CD8-positive, alpha-beta memory T cell (primary cell): ENCODE measurements around the gene DCPS. TPM values are rescaled to one million over a fixed set of nuclear protein-coding genes. Genes with fewer than 3 reads are reported as not detected.
"Not testable (repeated sequence)": the region's sequence is repeated elsewhere in the genome, so short reads cannot be mapped to it uniquely, and the experiment has no call there.

ENCODE experiments used
- CTCF ChIA-PET: fragments of 350-600 bp; sonication (Branson Sonifier 250); formaldehyde crosslinking; loops from one replicate; lab custom pipeline; 2021; ENCODE audit warnings: antibody characterized with exemption; lab: Charles Lee
- POLR2A ChIA-PET: fragments of 350-600 bp; sonication (Branson Sonifier 250); formaldehyde crosslinking; loops from one replicate; lab custom pipeline; 2021; ENCODE audit warnings: antibody characterized with exemption; lab: Charles Lee
- DNase-seq, 5 donors: peaks; one replicate each; pipeline versions ENCODE4 v3.0.0 to v3.0.0-alpha.2; 2020 to 2022; ENCODE audit warnings: mixed read lengths in 1 of 5
- H3K27ac ChIP-seq: one replicate; pipeline ENCODE4 v1.7.0; 2013; ENCODE audit warnings: low read depth, mild to moderate bottlenecking, low read length, moderate library complexity
- H3K27me3 ChIP-seq: 2 replicates; pipeline ENCODE4 v1.7.0; 2013; ENCODE audit warnings: low read length, mild to moderate bottlenecking; ENCODE audit not compliant: insufficient read depth, poor library complexity, severe bottlenecking
- H3K36me3 ChIP-seq: 2 replicates; pipeline ENCODE4 v1.7.0; 2013; ENCODE audit warnings: mild to moderate bottlenecking, low read length, moderate library complexity; ENCODE audit not compliant: insufficient read depth
- H3K4me1 ChIP-seq: 2 replicates; pipeline ENCODE4 v1.7.0; 2013; ENCODE audit warnings: mild to moderate bottlenecking, low read length, moderate library complexity; ENCODE audit not compliant: insufficient read depth
- H3K4me3 ChIP-seq: 2 replicates; pipeline ENCODE4 v1.7.0; 2013; ENCODE audit warnings: mild to moderate bottlenecking, low read length
- H3K9me3 ChIP-seq: 2 replicates; pipeline ENCODE4 v1.7.0; 2013; ENCODE audit warnings: mild to moderate bottlenecking, low read length
- H3K27ac Mint-ChIP-seq, 8 donors: one replicate each; pipeline ENCODE4 v1.8.0; 2020 to 2021; ENCODE audit warnings: mixed read lengths in 8 of 8, mild to moderate bottlenecking in 6 of 8, inconsistent platforms in 3 of 8, moderate library complexity in 3 of 8
- H3K27me3 Mint-ChIP-seq, 2 donors: one replicate each; pipeline ENCODE4 v1.8.0; 2020 to 2021; ENCODE audit warnings: mixed read lengths in 2 of 2, mild to moderate bottlenecking in 1 of 2, moderate library complexity in 1 of 2
- H3K36me3 Mint-ChIP-seq, 3 donors: one replicate each; pipeline ENCODE4 v1.8.0; 2020 to 2021; ENCODE audit warnings: mixed read lengths in 3 of 3, inconsistent platforms in 1 of 3, mild to moderate bottlenecking in 1 of 3
- H3K4me1 Mint-ChIP-seq, 3 donors: one replicate each; pipeline ENCODE4 v1.8.0; 2020 to 2021; ENCODE audit warnings: mixed read lengths in 3 of 3, inconsistent platforms in 1 of 3, mild to moderate bottlenecking in 1 of 3
- H3K4me3 Mint-ChIP-seq, 7 donors: one replicate each; pipeline ENCODE4 v1.8.0; 2020 to 2021; ENCODE audit warnings: mixed read lengths in 7 of 7, mild to moderate bottlenecking in 6 of 7, moderate library complexity in 4 of 7, inconsistent platforms in 2 of 7
- H3K9me3 Mint-ChIP-seq, 5 donors: one replicate each; pipeline ENCODE4 v1.8.0; 2020 to 2022; ENCODE audit warnings: mixed read lengths in 5 of 5, mild to moderate bottlenecking in 3 of 5, moderate library complexity in 2 of 5, inconsistent platforms in 1 of 5
- polyA plus RNA-seq: library from polyadenylated mRNA; unstranded; fragments of 300-500 nt; fragmentation: Illumina TruSeq; gene quantifications from one replicate; pipeline ENCODE4 v1.2.3, GENCODE V29; 2021
- total RNA-seq, 2 experiments: library from RNA; stranded (reverse); gene quantifications; one replicate each; pipeline ENCODE4 v1.2.3, GENCODE V29; 2021

DCPS gene
- total and polyA plus RNA-seq, 3 experiments from 2014 or later, result 40.0 to 59.6 (median 42.4) TPM

DNA sequence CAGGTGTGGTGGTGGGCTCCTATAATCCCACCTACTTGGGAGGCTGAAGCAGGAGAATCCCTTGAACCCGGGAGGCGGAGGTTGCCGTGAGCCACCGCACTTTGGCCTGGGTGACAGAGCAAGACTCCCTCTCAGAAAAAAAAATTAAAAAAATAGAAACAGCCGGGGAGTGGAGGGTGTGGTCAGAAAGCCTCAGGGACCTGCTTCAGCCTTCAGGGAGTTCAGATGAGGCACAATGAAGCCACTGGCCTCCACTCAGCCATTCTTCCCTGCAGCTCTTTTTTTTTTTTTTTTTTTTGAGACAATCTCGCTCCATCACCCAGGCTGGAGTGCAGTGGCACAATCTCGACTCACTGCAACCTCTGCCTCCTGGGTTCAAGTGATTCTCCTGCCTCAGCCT is 43.1 kb downstream of the DCPS start:
- not testable (repeated sequence) for H3K4me3 Mint-ChIP-seq, H3K4me3 ChIP-seq, H3K9me3 Mint-ChIP-seq, H3K27ac Mint-ChIP-seq, DNase-seq, H3K9me3 ChIP-seq, H3K27me3 ChIP-seq, H3K36me3 ChIP-seq, H3K27me3 Mint-ChIP-seq, H3K4me1 ChIP-seq
- Mint-ChIP-seq H3K36me3 (peaks cover 0 to 62% (median 2%) of the 10 kb centered on the region in 3 donors), H3K4me1 (peaks cover 0 to 12% (median 4%) of the 10 kb centered on the region in 3 donors)
- CTCF ChIA-PET, result interaction anchor here (1.6 kb wide), 1 partner anchor 34 kb away, joined by 3 read pairs; no protein-coding TSS in a partner anchor
- POLR2A ChIA-PET, result interaction anchor here (0.6 kb wide), 1 partner anchor 80 kb away, joined by 4 read pairs; no protein-coding TSS in a partner anchor
- peak overlapping the region; percentile 69 for H3K27ac ChIP-seq

DNA sequence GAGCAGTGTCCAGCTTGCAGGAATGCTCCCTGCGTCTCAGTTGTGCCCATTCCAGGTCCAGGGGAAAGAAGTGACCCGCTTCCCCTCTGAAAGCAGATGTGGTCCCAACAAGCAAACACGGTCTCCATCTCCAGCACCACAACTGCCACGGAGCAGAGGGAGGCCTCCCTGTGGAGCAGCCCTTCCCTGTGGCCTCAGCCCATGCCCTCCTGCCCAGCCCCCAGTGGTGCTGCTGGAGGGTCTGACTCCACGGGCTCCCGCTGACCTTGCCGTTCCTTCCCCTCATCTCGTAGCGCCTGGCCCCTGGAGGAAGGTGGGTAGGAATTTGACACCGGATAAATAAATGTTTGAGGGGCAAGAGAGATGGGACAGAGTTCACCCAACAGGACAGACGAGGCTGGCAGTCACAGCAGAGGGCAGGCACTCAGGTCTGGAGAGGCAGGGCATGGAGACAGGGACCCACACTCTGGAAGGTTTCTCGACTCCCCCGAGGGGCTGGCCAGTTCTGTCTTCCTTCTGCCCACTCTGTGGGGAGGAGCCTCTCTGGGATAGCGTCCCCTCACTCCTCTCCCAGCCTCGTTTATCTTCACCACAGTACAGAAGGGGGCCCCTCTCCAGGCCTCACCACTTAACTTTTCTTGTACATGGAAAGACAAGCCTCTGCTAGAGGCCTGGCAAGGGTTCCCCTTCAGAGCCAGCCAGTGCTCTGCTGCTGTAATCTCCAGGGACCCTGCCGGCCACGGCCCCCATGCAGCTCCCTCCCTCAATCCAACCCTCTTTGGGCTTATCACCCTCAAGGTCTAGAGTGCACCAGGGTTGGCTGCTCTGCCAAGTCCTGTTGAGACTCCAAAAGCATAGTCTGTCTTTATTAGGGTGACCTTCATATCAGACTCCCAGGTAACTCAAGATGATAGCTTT is 44.1 kb downstream of the DCPS start:
- Histone ChIP-seq H3K4me1 (peaks cover 1% of the 10 kb centered on the region), H3K36me3 (peaks cover 5% of the 10 kb centered on the region), H3K27ac (peak overlapping the region; percentile 69), H3K9me3 (no peaks in the 10 kb centered on the region), H3K27me3 (no peaks in the 10 kb centered on the region), H3K4me3 (no peak overlapping the region)
- no peaks in the 10 kb centered on the region for H3K9me3 Mint-ChIP-seq
- H3K36me3 Mint-ChIP-seq, result peaks cover 0 to 53% (median 0%) of the 10 kb centered on the region in 3 donors
- no peak for DNase-seq
- no peak overlapping the region for H3K4me3 Mint-ChIP-seq
- H3K27me3 Mint-ChIP-seq, result no peaks in the 10 kb centered on the region
- CTCF ChIA-PET, result interaction anchor here (2.0 kb wide), 1 partner anchor 9 kb away, joined by 4 read pairs; no protein-coding TSS in a partner anchor
- POLR2A ChIA-PET, result no interaction called here
- peak overlapping the region in 6 of 8 donors; percentile 2 to 87 (median 46) for H3K27ac Mint-ChIP-seq
- H3K4me1 Mint-ChIP-seq, result peaks cover 8 to 18% (median 12%) of the 10 kb centered on the region in 3 donors

DNA sequence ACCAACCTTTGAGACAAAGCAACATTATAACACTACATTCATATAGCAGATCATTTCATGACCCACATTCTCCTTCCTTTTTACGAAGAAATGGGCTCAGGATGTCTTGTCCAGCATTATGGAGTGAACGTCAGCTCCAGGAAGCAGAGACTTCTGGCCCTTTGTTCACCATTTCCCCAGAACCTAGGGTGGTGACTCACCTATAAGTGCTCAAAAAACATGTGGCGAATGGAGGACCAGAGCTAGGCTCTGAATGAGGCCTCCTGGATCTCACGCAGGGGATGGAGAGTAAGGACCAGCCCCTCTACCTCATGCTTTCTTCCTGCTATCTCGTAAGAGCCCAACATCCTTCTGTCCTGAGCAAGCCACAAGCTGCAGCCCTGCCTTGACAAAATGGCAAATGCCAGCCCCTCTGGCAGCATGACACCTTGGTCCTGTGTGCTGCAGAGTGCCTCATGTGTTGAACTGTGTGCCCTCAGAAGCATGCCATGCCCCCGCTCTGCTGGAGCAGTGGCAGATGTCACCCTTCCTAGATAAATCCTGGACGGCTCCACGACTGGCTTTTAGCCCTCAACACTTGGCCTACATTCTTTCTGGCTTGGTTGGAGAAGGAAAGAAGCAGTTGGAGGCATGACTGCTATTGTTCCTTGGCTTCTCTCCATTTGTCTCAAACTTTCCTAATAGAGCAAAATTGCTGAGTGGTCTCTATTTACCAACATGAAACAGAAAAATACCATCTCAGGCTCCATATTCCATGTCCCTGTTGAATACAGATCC is 45.1 kb downstream of the DCPS start:
- DNase-seq, result no peak
- Mint-ChIP-seq H3K27ac (peak overlapping the region in 5 of 8 donors; percentile 45 to 87 (median 78)), H3K27me3 (peaks cover 0 to 2% of the 10 kb centered on the region in 2 donors), H3K4me1 (peaks cover 18 to 28% (median 18%) of the 10 kb centered on the region in 3 donors), H3K9me3 (no peaks in the 10 kb centered on the region), H3K36me3 (peaks cover 0 to 43% (median 0%) of the 10 kb centered on the region in 3 donors), H3K4me3 (no peak overlapping the region)
- ChIA-PET CTCF (interaction anchor here (2.0 kb wide), 1 partner anchor 8 kb away, joined by 4 read pairs; no protein-coding TSS in a partner anchor), POLR2A (interaction anchor here (0.6 kb wide), 1 partner anchor 33 kb away, joined by 3 read pairs; no protein-coding TSS in a partner anchor)
- Histone ChIP-seq H3K4me1 (peaks cover 7% of the 10 kb centered on the region), H3K9me3 (no peaks in the 10 kb centered on the region), H3K36me3 (no peaks in the 10 kb centered on the region), H3K27ac (no peak overlapping the region), H3K4me3 (no peak overlapping the region), H3K27me3 (no peaks in the 10 kb centered on the region)

DNA sequence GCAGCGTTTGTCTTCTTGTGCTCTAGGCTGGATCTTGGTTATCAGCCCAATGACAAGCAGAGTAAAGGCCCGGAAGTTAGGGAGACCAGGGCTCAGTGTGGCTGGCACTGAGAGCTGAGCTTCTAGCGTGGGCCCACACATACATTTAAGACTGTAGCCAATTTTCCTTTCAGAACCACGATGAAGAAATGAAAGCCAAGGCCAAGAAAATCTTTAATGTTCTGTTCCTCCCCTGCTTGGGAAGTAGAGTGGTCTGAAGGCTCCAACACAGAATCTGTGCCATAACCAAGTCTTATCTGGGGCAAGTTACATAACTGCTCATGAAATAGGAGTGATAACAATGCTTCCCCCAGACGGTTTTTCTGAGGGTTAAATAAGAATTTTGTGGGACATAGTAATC is 47.0 kb downstream of the DCPS start:
- peaks cover 0 to 2% of the 10 kb centered on the region in 2 donors for H3K27me3 Mint-ChIP-seq
- Histone ChIP-seq H3K9me3 (no peaks in the 10 kb centered on the region), H3K36me3 (no peaks in the 10 kb centered on the region), H3K4me1 (peaks cover 15% of the 10 kb centered on the region), H3K4me3 (no peak overlapping the region), H3K27ac (no peak overlapping the region), H3K27me3 (no peaks in the 10 kb centered on the region)
- H3K27ac Mint-ChIP-seq, result peak overlapping the region in 5 of 8 donors; percentile 28 to 78 (median 39)
- H3K36me3 Mint-ChIP-seq, result peaks cover 0 to 26% (median 0%) of the 10 kb centered on the region in 3 donors
- H3K4me1 Mint-ChIP-seq, result peaks cover 26 to 39% (median 28%) of the 10 kb centered on the region in 3 donors
- CTCF ChIA-PET, result no interaction called here
- H3K9me3 Mint-ChIP-seq, result no peaks in the 10 kb centered on the region
- POLR2A ChIA-PET, result no interaction called here
- no peak for DNase-seq
- H3K4me3 Mint-ChIP-seq, result peak overlapping the region in 1 of 7 donors; percentile 27

DNA sequence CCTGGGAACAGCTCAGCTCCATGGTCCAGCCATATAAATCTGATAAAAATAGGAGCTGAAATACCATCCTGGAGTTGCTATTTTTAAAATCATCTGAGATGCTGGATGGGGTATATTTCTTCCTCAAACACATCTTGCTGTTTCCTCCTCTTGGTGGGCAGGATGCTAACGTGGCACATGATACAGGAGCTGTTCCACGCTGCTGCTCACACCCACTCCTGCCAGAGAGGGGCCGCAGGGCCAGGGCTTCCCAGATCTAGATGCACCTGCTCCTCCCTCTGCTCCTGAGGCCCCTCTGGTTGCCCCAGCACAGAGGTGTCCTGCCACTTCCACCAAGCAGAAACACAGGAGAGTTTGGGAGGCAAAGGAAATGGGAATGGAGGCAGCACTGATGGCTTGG is 48.3 kb downstream of the DCPS start:
- Mint-ChIP-seq H3K4me3 (no peak overlapping the region), H3K27ac (peak overlapping the region in 2 of 8 donors; percentile 17 to 43), H3K4me1 (peaks cover 30 to 50% (median 31%) of the 10 kb centered on the region in 3 donors), H3K9me3 (no peaks in the 10 kb centered on the region), H3K36me3 (peaks cover 0 to 17% (median 0%) of the 10 kb centered on the region in 3 donors), H3K27me3 (peaks cover 0 to 2% of the 10 kb centered on the region in 2 donors)
- peak in 1 of 5 donors; percentile 24 for DNase-seq
- H3K4me3 ChIP-seq, result no peak overlapping the region
- peaks cover 21% of the 10 kb centered on the region for H3K4me1 ChIP-seq
- ChIA-PET POLR2A (no interaction called here), CTCF (no interaction called here)
- H3K9me3 ChIP-seq, result no peaks in the 10 kb centered on the region
- no peaks in the 10 kb centered on the region for H3K36me3 ChIP-seq
- H3K27ac ChIP-seq, result no peak overlapping the region
- no peaks in the 10 kb centered on the region for H3K27me3 ChIP-seq

DNA sequence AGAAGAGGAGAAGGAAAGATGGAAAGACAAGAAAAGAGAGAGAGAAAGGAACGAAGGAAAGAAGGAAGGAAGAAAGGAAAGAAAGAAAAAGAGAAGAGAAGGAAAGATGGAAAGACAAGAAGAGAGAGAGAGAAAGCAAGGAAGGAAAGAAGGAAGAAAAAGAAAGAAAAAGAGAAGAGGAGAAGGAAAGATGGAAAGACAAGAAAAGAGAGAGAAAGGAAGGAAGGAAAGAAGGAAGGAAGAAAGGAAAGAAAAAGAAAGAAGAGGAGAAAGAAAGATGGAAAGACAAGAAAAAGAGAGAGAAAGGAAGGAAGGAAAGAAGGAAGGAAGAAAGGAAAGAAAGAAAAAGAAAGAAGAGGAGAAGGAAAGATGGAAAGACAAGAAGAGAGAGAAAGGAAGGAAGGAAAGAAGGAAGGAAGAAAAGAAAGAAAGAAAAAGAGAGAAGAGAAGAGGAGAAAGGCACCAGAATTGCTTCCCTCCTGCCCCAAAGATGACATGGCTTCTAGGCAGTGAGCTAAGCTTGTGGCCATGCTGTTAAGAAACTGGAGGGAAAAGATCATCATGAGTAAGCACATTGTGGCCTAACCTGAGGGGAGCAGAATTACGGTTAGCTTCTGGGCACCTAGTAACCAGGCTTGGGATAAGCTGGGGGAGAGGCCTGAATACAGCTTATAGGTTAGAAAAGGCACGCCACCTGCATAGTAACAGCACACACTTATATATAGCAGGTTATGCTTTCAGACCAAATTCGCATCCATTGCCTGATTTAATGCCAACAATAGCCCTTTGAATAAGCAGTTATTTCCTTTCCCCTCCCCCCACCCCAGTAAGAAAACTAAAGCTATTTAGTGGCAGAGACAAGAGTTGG is 49.3 kb downstream of the DCPS start:
- Mint-ChIP-seq H3K36me3 (peaks cover 0 to 9% (median 0%) of the 10 kb centered on the region in 3 donors), H3K9me3 (no peaks in the 10 kb centered on the region), H3K27ac (peak overlapping the region; percentile 4 to 89 (median 50)), H3K4me1 (peaks cover 31 to 50% (median 32%) of the 10 kb centered on the region in 3 donors), H3K4me3 (peak overlapping the region; percentile 38 to 74 (median 55)), H3K27me3 (peaks cover 0 to 2% of the 10 kb centered on the region in 2 donors)
- peaks cover 21% of the 10 kb centered on the region for H3K4me1 ChIP-seq
- no peak overlapping the region for H3K4me3 ChIP-seq
- ChIA-PET POLR2A (interaction anchor here (0.6 kb wide), 1 partner anchor 85 kb away, joined by 7 read pairs; the partner anchor contains the start of gene SRPRA), CTCF (no interaction called here)
- no peaks in the 10 kb centered on the region for H3K36me3 ChIP-seq
- no peaks in the 10 kb centered on the region for H3K9me3 ChIP-seq
- H3K27ac ChIP-seq, result peak overlapping the region; percentile 3
- no peaks in the 10 kb centered on the region for H3K27me3 ChIP-seq
- DNase-seq, result no peak
